HFFc6 (cell line): ENCODE results near the gene KLF3. TPM values are rescaled to one million over a fixed set of nuclear protein-coding genes. Genes with fewer than 3 reads are reported as not detected.

Experiments used
- DNase-seq: peaks from one replicate; pipeline ENCODE4 v3.0.0-alpha.2; 2018
- H3K27ac Mint-ChIP-seq: 2 replicates; pipeline ENCODE4 v1.8.0; 2020; ENCODE audit warnings: mild to moderate bottlenecking, mixed read lengths
- H3K27me3 Mint-ChIP-seq: 2 replicates; pipeline ENCODE4 v1.8.0; 2021; ENCODE audit warnings: mild to moderate bottlenecking, moderate library complexity, mixed read lengths; ENCODE audit not compliant: insufficient read depth
- H3K36me3 Mint-ChIP-seq: 2 replicates; pipeline ENCODE4 v1.8.0; 2021; ENCODE audit warnings: low read depth, mixed read lengths
- H3K4me1 Mint-ChIP-seq: 2 replicates; pipeline ENCODE4 v1.8.0; 2020; ENCODE audit warnings: low read depth, mixed read lengths
- H3K4me3 Mint-ChIP-seq: 2 replicates; pipeline ENCODE4 v1.8.0; 2020; ENCODE audit warnings: mild to moderate bottlenecking, moderate library complexity, mixed read lengths
- H3K9me3 Mint-ChIP-seq: 2 replicates; pipeline ENCODE4 v1.8.0; 2020; ENCODE audit warnings: mild to moderate bottlenecking, mixed read lengths
- total RNA-seq, 6 experiments: library from RNA; stranded (reverse); fragmentation: NEBNext Ultra II Directional; extraction: Animal tissue kit (Norgen Biotek cat#: 25700); gene quantifications; 2 replicates in 1 of 6; 3 replicates in 5 of 6; pipeline ENCODE4 v1.2.3, GENCODE V29; 2021
- TF ChIP-seq, protein P1 (sequence below): fragments of 200-600 bp; sonication (generic); IDR thresholded peaks from 2 replicates; pipeline ENCODE4 v1.5.0; 2021; ENCODE audit warnings: antibody characterized with exemption, mild to moderate bottlenecking

The KLF3 gene
- total RNA-seq, 6 experiments from 2014 or later: 10.7 to 17.1 (median 14.0) TPM

DNA sequence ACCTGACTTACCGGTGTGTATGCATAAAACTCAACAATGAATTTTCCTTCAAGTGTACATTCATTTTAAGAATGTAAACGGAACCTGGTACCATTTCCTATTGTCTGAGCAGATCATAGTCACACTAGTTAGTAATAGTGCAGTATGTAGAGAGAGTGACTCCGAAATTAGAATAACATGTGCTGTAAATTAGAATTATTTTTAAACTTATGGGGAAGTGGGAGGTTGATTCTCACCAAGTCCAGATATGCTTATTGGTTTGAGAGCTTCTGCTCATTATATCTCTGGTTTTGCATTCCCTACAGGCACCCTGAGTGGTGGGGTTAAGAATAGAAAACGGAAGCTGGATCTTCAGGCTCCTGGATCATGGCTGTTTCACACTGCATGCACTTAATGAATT, 39.6 kb downstream of the KLF3 start:
- DNase-seq: no peak
- Mint-ChIP-seq H3K9me3 (no peaks in the 10 kb centered on the region), H3K36me3 (peaks cover 4% of the 10 kb centered on the region; the same call in 1 of the 2 replicates), H3K27me3 (peaks cover 13% of the 10 kb centered on the region), H3K4me1 (peaks cover 7% of the 10 kb centered on the region; the same call in 1 of the 2 replicates), H3K4me3 (no peak overlapping the region; the same call in 1 of the 2 replicates), H3K27ac (no peak overlapping the region)
- TF ChIP-seq, protein P1, sequence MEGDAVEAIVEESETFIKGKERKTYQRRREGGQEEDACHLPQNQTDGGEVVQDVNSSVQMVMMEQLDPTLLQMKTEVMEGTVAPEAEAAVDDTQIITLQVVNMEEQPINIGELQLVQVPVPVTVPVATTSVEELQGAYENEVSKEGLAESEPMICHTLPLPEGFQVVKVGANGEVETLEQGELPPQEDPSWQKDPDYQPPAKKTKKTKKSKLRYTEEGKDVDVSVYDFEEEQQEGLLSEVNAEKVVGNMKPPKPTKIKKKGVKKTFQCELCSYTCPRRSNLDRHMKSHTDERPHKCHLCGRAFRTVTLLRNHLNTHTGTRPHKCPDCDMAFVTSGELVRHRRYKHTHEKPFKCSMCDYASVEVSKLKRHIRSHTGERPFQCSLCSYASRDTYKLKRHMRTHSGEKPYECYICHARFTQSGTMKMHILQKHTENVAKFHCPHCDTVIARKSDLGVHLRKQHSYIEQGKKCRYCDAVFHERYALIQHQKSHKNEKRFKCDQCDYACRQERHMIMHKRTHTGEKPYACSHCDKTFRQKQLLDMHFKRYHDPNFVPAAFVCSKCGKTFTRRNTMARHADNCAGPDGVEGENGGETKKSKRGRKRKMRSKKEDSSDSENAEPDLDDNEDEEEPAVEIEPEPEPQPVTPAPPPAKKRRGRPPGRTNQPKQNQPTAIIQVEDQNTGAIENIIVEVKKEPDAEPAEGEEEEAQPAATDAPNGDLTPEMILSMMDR: no peak

DNA sequence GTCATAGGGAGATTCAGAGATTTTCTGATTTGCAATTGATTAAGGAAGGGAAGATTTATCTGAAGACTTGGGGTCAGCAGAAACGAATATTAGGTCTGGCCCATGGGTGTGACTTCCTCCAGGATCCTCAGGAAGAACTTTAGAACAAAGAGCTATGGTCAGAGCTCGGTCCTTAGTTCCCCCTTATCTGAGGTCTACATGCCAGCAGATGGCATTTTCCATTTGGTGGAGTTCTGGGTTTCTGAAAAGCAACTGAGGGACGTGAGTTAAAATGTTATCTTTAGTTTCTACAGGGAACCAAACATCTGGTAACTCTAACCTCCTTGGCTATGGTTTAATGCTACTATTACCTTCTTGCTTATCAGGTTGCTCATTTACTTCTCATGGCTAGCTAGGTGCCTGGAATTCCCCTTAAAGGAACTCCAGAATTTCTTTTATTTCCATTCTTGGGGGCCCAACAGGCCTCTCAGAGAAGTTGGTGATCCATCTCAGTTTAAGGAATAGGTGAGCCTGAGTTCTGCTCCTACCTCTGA, 40.7 kb downstream of the KLF3 start:
- H3K27me3 Mint-ChIP-seq: peaks cover 13% of the 10 kb centered on the region; the same call in 1 of the 2 replicates
- no peaks in the 10 kb centered on the region for H3K36me3 Mint-ChIP-seq
- no peak overlapping the region for H3K27ac Mint-ChIP-seq
- no peak overlapping the region for H3K4me3 Mint-ChIP-seq
- TF ChIP-seq, protein P1: no peak
- no peak for DNase-seq
- H3K4me1 Mint-ChIP-seq: peaks cover 7% of the 10 kb centered on the region; the same call in 1 of the 2 replicates
- H3K9me3 Mint-ChIP-seq: no peaks in the 10 kb centered on the region

DNA sequence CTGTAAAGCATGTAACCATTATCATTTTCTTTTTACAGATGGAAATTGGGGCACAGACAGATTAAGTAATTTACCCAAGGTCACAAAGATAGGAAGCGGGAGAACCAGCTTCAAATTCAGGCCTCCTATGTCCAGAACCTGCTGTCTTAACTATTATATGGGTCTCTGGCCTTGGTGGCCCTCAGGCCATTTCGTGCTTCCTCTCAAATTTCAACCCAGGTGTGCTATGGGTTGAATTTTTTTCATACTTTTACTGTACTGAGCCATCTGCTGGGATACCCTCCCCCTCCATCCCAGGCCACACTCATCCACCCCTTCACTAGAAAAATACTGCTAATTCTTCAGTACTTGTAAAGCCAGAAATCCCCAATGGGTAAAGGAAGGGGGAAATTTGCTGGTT, 42.3 kb downstream of the KLF3 start:
- Mint-ChIP-seq H3K36me3 (no peaks in the 10 kb centered on the region), H3K27ac (no peak overlapping the region), H3K4me3 (no peak overlapping the region), H3K9me3 (no peaks in the 10 kb centered on the region), H3K4me1 (peaks cover 7% of the 10 kb centered on the region; the same call in 1 of the 2 replicates), H3K27me3 (peaks cover 13% of the 10 kb centered on the region; the same call in 1 of the 2 replicates)
- TF ChIP-seq, protein P1: no peak
- no peak for DNase-seq

DNA sequence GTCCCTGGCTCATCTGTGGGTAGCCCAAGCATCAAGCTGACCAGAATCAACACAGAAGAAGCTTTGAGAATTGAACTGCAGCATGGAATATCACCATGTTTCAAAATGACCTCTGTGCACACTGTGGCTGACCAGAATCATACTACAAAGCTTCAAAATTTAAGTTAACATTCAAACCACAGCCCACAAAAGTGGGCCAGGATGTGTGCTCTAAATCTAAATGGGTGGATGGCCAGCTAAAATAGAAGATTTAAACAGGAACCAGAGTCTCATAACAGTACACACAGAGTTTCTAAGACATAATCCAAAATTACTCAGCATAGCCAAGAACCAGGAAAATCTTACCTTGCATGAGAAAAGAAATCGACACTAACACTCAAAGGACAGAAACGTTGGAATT, 46.1 kb downstream of the KLF3 start:
- Mint-ChIP-seq H3K9me3 (peaks cover 4% of the 10 kb centered on the region; the same call in 1 of the 2 replicates), H3K36me3 (peaks cover 6% of the 10 kb centered on the region; the same call in 1 of the 2 replicates), H3K4me1 (peaks cover 2% of the 10 kb centered on the region), H3K27me3 (peaks cover 8% of the 10 kb centered on the region; the same call in 1 of the 2 replicates), H3K27ac (no peak overlapping the region), H3K4me3 (no peak overlapping the region)
- TF ChIP-seq, protein P1: no peak
- DNase-seq: no peak

DNA sequence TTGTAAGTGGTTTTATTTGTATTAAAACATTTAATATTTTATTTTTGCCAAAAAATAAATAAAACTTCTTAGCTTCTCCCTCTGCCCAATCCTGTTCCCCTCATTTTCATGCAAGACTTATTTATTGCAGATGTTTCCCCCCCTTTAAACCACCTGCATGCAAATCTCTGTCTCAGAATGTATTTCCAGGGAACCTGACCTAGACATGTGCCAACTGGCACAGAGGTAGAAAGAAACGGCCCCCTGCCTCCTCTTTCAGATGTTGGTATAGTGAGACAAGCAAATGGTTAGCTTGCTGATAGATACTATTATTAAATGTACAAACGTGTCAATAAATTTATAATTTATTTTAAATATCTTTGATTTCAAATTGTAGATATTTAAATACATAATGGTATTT, 47.1 kb downstream of the KLF3 start:
- TF ChIP-seq, protein P1: no peak
- Mint-ChIP-seq H3K4me1 (peaks cover 8% of the 10 kb centered on the region), H3K9me3 (peaks cover 4% of the 10 kb centered on the region; the same call in 1 of the 2 replicates), H3K27me3 (peaks cover 5% of the 10 kb centered on the region; the same call in 1 of the 2 replicates), H3K27ac (no peak overlapping the region), H3K36me3 (peaks cover 6% of the 10 kb centered on the region; the same call in 1 of the 2 replicates), H3K4me3 (no peak overlapping the region)
- no peak for DNase-seq
